GM12801 (cell line): ENCODE measurements around the gene ZBED3.

Experiments used
- CTCF ChIP-seq: IDR thresholded peaks from one replicate; pipeline ENCODE4 v1.5.1; 2011; ENCODE audit warnings: control low read depth; ENCODE audit not compliant: insufficient read length; ENCODE audit errors: extremely low read depth

ZBED3 gene

GRCh38 chr5:77087484-77088261 lies 588 bp upstream of the ZBED3 start:
- no peak for TF ChIP-seq CTCF

- TF ChIP-seq CTCF, result no peak
Measured at GRCh38 chr5:77086368-77086688, 757 bp downstream of the ZBED3 start.

- TF ChIP-seq CTCF, result no peak
Measured at GRCh38 chr5:77083088-77083487, 4.0 kb downstream of the ZBED3 start.

GRCh38 chr5:77082280-77082679 lies 4.8 kb downstream of the ZBED3 start:
- no peak for TF ChIP-seq CTCF

GRCh38 chr5:77080905-77081304 lies 6.2 kb downstream of the ZBED3 start:
- TF ChIP-seq CTCF, result no peak

GRCh38 chr5:77077829-77078176 lies 9.3 kb downstream of the ZBED3 start:
- no peak for TF ChIP-seq CTCF

- no peak for TF ChIP-seq CTCF
Measured at GRCh38 chr5:77076961-77077828, 9.9 kb downstream of the ZBED3 start.
